NB4 (cell line): ENCODE measurements around the gene PRKCE.

ENCODE experiments used
- CTCF ChIP-seq: IDR thresholded peaks from one replicate; pipeline ENCODE4 v1.5.1; 2012; ENCODE audit warnings: low read depth, low read length
- POLR2A ChIP-seq: IDR thresholded peaks from 2 replicates; pipeline ENCODE4 v1.6.1; 2011; ENCODE audit warnings: mild to moderate bottlenecking; ENCODE audit not compliant: insufficient read length; ENCODE audit errors: extremely low read depth

GRCh38 chr2:45834372-45834771 is 182.9 kb downstream of the PRKCE start:
- no peak for TF ChIP-seq CTCF
- TF ChIP-seq POLR2A = no peak
